GM12878 (cell line): Measurements from ENCODE around the gene NPR2. TPM values are rescaled to one million over a fixed set of nuclear protein-coding genes. Genes with fewer than 3 reads are reported as not detected.

ENCODE experiments used
- BCL11A ChIP-seq: IDR thresholded peaks from 2 replicates; pipeline ENCODE4 v1.6.1; 2011; ENCODE audit warnings: low read depth, low read length
- BHLHE40 ChIP-seq, 2 experiments: fragments of 450-650 bp in 1 of 2; IDR thresholded peaks; 2 replicates each; pipeline ENCODE4 v1.6.1; 2011 to 2017; ENCODE audit warnings: low read depth in 2 of 2, borderline replicate concordance in 1 of 2, improper control_type of control experiment in 1 of 2, low read length in 1 of 2, mild to moderate bottlenecking in 1 of 2
- CHD2 ChIP-seq: IDR thresholded peaks from 2 replicates; pipeline ENCODE4 v1.6.1; 2011; ENCODE audit warnings: low read depth, low read length, improper control_type of control experiment, borderline replicate concordance
- CUX1 ChIP-seq: IDR thresholded peaks from 2 replicates; pipeline ENCODE4 v1.6.1; 2012; ENCODE audit warnings: improper control_type of control experiment, low read depth, low read length; ENCODE audit not compliant: insufficient replicate concordance
- E2F8 ChIP-seq: fragments of 450-650 bp; IDR thresholded peaks from 2 replicates; pipeline ENCODE4 v1.6.1; 2018; ENCODE audit warnings: mild to moderate bottlenecking, low read depth, moderate library complexity; ENCODE audit not compliant: partially characterized antibody
- ELK1 ChIP-seq: IDR thresholded peaks from 2 replicates; pipeline ENCODE4 v1.6.1; 2012; ENCODE audit warnings: low read depth, low read length, improper control_type of control experiment
- MAX ChIP-seq: IDR thresholded peaks from 2 replicates; pipeline ENCODE4 v1.6.1; 2012; ENCODE audit warnings: low read depth, low read length, improper control_type of control experiment
- NKRF ChIP-seq: fragments of 450-650 bp; conservative IDR thresholded peaks from 2 replicates; pipeline ENCODE4 v1.6.1; 2017; ENCODE audit warnings: mild to moderate bottlenecking, moderate library complexity
- RB1 ChIP-seq: fragments of 450-650 bp; formaldehyde crosslinking; IDR thresholded peaks from 2 replicates; pipeline ENCODE4 v1.6.1; 2017; ENCODE audit warnings: mild to moderate bottlenecking, borderline replicate concordance
- SMARCA5 ChIP-seq: fragments of 450-650 bp; IDR thresholded peaks from 2 replicates; pipeline ENCODE4 v1.6.1; 2017; ENCODE audit warnings: mild to moderate bottlenecking
- SREBF1 ChIP-seq: IDR thresholded peaks from 2 replicates; pipeline ENCODE4 v1.6.1; 2012; ENCODE audit warnings: mild to moderate bottlenecking, low read length
- SREBF2 ChIP-seq: IDR thresholded peaks from 2 replicates; pipeline ENCODE4 v1.6.1; 2012; ENCODE audit warnings: mild to moderate bottlenecking, low read length
- USF1 ChIP-seq: IDR thresholded peaks from 2 replicates; pipeline ENCODE4 v1.6.1; 2011; ENCODE audit warnings: borderline replicate concordance, low read depth, mild to moderate bottlenecking, moderate library complexity, mixed read lengths, low read length; ENCODE audit not compliant: insufficient read depth; ENCODE audit errors: extremely low read length
- YY1 ChIP-seq: IDR thresholded peaks from 2 replicates; pipeline ENCODE4 v1.6.1; 2011; ENCODE audit warnings: low read depth, mild to moderate bottlenecking, low read length
- ZBED1 ChIP-seq: IDR thresholded peaks from 2 replicates; pipeline ENCODE4 v1.6.1; 2016; ENCODE audit warnings: borderline replicate concordance
- polyA plus RNA-seq, 11 experiments: library from polyadenylated mRNA; depleted of rRNA in 4 of 11; unstranded in 6 of 11; stranded (reverse) in 5 of 11; fragments of >200 nt; fragmentation: Nextera tagmentation in 4 of 11; fragmentation: Illumina TruSeq in 1 of 11; extraction: Ambion mirVana in 4 of 11; extraction: Trizol in 1 of 11; gene quantifications; 1 replicate in 1 of 11; 2 replicates in 10 of 11; pipeline versions ENCODE4 v1.2.1 to v1.2.3, GENCODE V29; 2011 to 2016; ENCODE audit warnings: inconsistent platforms in 2 of 11, missing spikeins in 2 of 11, low read depth in 1 of 11
- total RNA-seq, 4 experiments: library from RNA; depleted of rRNA in 3 of 4; stranded (reverse); fragments of >200 nt in 3 of 4; fragmentation: Illumina TruSeq in 1 of 4; extraction: Trizol in 1 of 4; gene quantifications; 2 replicates each; pipeline versions ENCODE4 v1.2.1 to v1.2.3, GENCODE V29; 2013 to 2021

The NPR2 gene
- total and polyA plus RNA-seq, 10 of the 15 experiments (the other 5 are each of a cell fraction or from before 2014, with no cell fraction given), result 2.0 to 20.9 (median 6.8) TPM

- TF ChIP-seq CUX1 (no peak), MAX (no peak), E2F8 (no peak), BCL11A (no peak), ELK1 (no peak), ZBED1 (no peak), SMARCA5 (0 out of 2 replicates have a peak, but pooled peaks have one; percentile 45), CHD2 (no peak), USF1 (no peak), SREBF2 (no peak), RB1 (no peak), BHLHE40 (IDR thresholded peaks at IDR 0.05; ENCODE audit: borderline replicate concordance in 1 of 2, low read depth in 2 of 2, low read length in 1 of 2) (peak; percentile 10 to 14; a peak in 1 of 4 replicates), NKRF (no peak), YY1 (no peak), SREBF1 (no peak)
These were observed 53.4 kb downstream of the NPR2 start (continued) for GRCh38 chr9:35844628-35845270.
